GM12878 (cell line): ENCODE data around the gene NRXN3.

Source experiments
- BRCA1 ChIP-seq: IDR thresholded peaks from 2 replicates; pipeline ENCODE4 v1.6.1; 2011; ENCODE audit warnings: low read depth, low read length, improper control_type of control experiment
- CBFB ChIP-seq: IDR thresholded peaks from 2 replicates; pipeline ENCODE4 v1.6.1; 2016; ENCODE audit warnings: antibody characterized with exemption, low read depth
- EZH2 ChIP-seq: IDR thresholded peaks from 2 replicates; pipeline ENCODE4 v1.6.1; 2012; ENCODE audit warnings: low read depth, mild to moderate bottlenecking, control low read depth, inconsistent platforms, low read length, borderline replicate concordance; ENCODE audit not compliant: control insufficient read depth
- MTA3 ChIP-seq: IDR thresholded peaks from 2 replicates; pipeline ENCODE4 v1.6.1; 2012; ENCODE audit warnings: low read length, inconsistent platforms, borderline replicate concordance
- MXI1 ChIP-seq: fragments of 150-350 bp; IDR thresholded peaks from 2 replicates; pipeline ENCODE4 v1.6.1; 2011; ENCODE audit warnings: low read depth, mild to moderate bottlenecking, inconsistent platforms, low read length, improper control_type of control experiment
- REST ChIP-seq: IDR thresholded peaks from 2 replicates; pipeline ENCODE4 v1.6.1; 2012; ENCODE audit warnings: mild to moderate bottlenecking, low read depth, low read length
- SIX5 ChIP-seq: IDR thresholded peaks from 2 replicates; pipeline ENCODE4 v1.6.1; 2011; ENCODE audit warnings: mild to moderate bottlenecking, low read depth, low read length, moderate library complexity; ENCODE audit not compliant: severe bottlenecking
- SMC3 ChIP-seq: IDR thresholded peaks from 2 replicates; pipeline ENCODE4 v1.6.1; 2011; ENCODE audit warnings: low read length, improper control_type of control experiment, borderline replicate concordance
- TF ChIP-seq, protein P1 (sequence below), 3 experiments: IDR thresholded peaks in 2 of 3; conservative IDR thresholded peaks in 1 of 3; 2 replicates each; pipeline ENCODE4 v1.5.1; 2011; ENCODE audit warnings: low read depth in 3 of 3, low read length in 3 of 3, mild to moderate bottlenecking in 3 of 3, control low read depth in 2 of 3, moderate library complexity in 2 of 3, inconsistent platforms in 1 of 3, mixed read lengths in 1 of 3; ENCODE audit not compliant: control insufficient read depth in 2 of 3, insufficient read depth in 1 of 3; ENCODE audit errors: extremely low read depth in 1 of 3
- TF ChIP-seq, protein P2 (sequence below): IDR thresholded peaks from 2 replicates; pipeline ENCODE4 v1.6.1; 2012; ENCODE audit warnings: low read depth, low read length, improper control_type of control experiment
- TF ChIP-seq, protein P3 (sequence below): IDR thresholded peaks from 2 replicates; pipeline ENCODE4 v1.6.1; 2011; ENCODE audit warnings: borderline replicate concordance, low read depth, mild to moderate bottlenecking, moderate library complexity, mixed read lengths, low read length; ENCODE audit not compliant: insufficient read depth; ENCODE audit errors: extremely low read length
- TF ChIP-seq, protein P4 (sequence below): IDR thresholded peaks from 2 replicates; pipeline ENCODE4 v1.6.1; 2012; ENCODE audit warnings: improper control_type of control experiment, low read depth, low read length; ENCODE audit not compliant: insufficient replicate concordance

DNA sequence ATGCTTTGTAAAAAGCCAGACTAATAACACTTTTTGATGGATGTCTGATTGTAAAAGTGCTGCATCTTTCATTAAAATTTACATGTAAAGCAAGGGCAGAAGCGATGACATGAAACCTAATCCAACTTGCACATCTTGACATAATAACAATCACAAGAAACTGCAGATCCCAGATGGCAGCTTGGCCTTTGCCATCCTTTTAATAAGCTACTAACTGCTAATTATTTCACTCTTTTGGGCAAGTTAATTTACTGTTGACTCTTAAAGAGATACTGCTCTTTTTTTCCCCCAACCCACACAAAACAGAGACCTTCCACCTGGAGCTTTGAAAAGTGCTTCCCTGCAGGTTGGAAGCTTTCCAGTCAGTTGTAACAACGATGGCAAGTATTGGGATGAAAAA lies 137.5 kb downstream of the NRXN3 start:
- TF ChIP-seq SIX5 (no peak), SMC3 (no peak), CBFB (no peak), EZH2 (no peak), BRCA1 (no peak), MXI1 (no peak), REST (no peak), MTA3 (no peak)
- TF ChIP-seq, protein P1, sequence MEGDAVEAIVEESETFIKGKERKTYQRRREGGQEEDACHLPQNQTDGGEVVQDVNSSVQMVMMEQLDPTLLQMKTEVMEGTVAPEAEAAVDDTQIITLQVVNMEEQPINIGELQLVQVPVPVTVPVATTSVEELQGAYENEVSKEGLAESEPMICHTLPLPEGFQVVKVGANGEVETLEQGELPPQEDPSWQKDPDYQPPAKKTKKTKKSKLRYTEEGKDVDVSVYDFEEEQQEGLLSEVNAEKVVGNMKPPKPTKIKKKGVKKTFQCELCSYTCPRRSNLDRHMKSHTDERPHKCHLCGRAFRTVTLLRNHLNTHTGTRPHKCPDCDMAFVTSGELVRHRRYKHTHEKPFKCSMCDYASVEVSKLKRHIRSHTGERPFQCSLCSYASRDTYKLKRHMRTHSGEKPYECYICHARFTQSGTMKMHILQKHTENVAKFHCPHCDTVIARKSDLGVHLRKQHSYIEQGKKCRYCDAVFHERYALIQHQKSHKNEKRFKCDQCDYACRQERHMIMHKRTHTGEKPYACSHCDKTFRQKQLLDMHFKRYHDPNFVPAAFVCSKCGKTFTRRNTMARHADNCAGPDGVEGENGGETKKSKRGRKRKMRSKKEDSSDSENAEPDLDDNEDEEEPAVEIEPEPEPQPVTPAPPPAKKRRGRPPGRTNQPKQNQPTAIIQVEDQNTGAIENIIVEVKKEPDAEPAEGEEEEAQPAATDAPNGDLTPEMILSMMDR (IDR thresholded peaks at IDR 0.05 in 2 of 3, conservative IDR thresholded peaks at IDR 0.05 in 1 of 3; ENCODE audit: control insufficient read depth in 2 of 3, extremely low read depth in 1 of 3, insufficient read depth in 1 of 3, low read depth in 3 of 3, low read length in 3 of 3): no peak
- TF ChIP-seq, protein P2, sequence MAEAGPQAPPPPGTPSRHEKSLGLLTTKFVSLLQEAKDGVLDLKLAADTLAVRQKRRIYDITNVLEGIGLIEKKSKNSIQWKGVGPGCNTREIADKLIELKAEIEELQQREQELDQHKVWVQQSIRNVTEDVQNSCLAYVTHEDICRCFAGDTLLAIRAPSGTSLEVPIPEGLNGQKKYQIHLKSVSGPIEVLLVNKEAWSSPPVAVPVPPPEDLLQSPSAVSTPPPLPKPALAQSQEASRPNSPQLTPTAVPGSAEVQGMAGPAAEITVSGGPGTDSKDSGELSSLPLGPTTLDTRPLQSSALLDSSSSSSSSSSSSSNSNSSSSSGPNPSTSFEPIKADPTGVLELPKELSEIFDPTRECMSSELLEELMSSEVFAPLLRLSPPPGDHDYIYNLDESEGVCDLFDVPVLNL: no peak
- TF ChIP-seq, protein P3, sequence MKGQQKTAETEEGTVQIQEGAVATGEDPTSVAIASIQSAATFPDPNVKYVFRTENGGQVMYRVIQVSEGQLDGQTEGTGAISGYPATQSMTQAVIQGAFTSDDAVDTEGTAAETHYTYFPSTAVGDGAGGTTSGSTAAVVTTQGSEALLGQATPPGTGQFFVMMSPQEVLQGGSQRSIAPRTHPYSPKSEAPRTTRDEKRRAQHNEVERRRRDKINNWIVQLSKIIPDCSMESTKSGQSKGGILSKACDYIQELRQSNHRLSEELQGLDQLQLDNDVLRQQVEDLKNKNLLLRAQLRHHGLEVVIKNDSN: no peak
- TF ChIP-seq, protein P4, sequence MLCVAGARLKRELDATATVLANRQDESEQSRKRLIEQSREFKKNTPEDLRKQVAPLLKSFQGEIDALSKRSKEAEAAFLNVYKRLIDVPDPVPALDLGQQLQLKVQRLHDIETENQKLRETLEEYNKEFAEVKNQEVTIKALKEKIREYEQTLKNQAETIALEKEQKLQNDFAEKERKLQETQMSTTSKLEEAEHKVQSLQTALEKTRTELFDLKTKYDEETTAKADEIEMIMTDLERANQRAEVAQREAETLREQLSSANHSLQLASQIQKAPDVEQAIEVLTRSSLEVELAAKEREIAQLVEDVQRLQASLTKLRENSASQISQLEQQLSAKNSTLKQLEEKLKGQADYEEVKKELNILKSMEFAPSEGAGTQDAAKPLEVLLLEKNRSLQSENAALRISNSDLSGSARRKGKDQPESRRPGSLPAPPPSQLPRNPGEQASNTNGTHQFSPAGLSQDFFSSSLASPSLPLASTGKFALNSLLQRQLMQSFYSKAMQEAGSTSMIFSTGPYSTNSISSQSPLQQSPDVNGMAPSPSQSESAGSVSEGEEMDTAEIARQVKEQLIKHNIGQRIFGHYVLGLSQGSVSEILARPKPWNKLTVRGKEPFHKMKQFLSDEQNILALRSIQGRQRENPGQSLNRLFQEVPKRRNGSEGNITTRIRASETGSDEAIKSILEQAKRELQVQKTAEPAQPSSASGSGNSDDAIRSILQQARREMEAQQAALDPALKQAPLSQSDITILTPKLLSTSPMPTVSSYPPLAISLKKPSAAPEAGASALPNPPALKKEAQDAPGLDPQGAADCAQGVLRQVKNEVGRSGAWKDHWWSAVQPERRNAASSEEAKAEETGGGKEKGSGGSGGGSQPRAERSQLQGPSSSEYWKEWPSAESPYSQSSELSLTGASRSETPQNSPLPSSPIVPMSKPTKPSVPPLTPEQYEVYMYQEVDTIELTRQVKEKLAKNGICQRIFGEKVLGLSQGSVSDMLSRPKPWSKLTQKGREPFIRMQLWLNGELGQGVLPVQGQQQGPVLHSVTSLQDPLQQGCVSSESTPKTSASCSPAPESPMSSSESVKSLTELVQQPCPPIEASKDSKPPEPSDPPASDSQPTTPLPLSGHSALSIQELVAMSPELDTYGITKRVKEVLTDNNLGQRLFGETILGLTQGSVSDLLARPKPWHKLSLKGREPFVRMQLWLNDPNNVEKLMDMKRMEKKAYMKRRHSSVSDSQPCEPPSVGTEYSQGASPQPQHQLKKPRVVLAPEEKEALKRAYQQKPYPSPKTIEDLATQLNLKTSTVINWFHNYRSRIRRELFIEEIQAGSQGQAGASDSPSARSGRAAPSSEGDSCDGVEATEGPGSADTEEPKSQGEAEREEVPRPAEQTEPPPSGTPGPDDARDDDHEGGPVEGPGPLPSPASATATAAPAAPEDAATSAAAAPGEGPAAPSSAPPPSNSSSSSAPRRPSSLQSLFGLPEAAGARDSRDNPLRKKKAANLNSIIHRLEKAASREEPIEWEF: no peak
